ENCODE measurements around the gene KLHL7.

Gene KLHL7

GRCh38 chr7:23098029-23098428, 7.6 kb upstream of the KLHL7 start:
- no peak for TF ChIP-seq GATA3 (IDR thresholded peaks at IDR 0.05; ENCODE audit: low read depth, low read length)

GRCh38 chr7:23098460-23098859, 7.1 kb upstream of the KLHL7 start:
- TF ChIP-seq GATA2 (IDR thresholded peaks at IDR 0.05; ENCODE audit: low read depth, low read length), result no peak
- no peak for TF ChIP-seq GATA3 (IDR thresholded peaks at IDR 0.05; ENCODE audit: low read depth, low read length)

DNA sequence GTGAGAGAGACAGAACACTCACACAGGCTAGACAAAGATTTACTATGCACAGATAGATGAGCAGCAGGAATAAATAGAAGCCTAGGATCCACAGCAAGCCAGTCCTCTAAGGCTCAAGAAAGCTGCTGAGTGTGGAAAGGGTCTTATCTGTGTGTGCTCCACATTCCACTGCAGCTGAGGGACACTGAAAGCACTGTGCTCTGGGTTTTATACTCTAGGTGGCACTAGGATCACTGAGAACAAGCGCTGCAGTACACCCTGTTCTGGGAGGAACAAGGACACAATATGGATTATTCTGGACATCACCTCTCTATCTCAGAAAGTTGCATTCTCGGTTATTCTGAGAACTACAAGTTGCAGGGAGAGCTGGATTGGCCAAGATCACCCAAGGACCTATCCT, 4.9 kb upstream of the KLHL7 start:
- TF ChIP-seq GATA2 (IDR thresholded peaks at IDR 0.05; ENCODE audit: low read depth, low read length) (no peak), GATA3 (IDR thresholded peaks at IDR 0.05; ENCODE audit: low read depth, low read length) (no peak)

GRCh38 chr7:23105086-23105643, 420 bp upstream of the KLHL7 start:
- TF ChIP-seq GATA3 (IDR thresholded peaks at IDR 0.05; ENCODE audit: low read depth, low read length) (no peak), GATA2 (IDR thresholded peaks at IDR 0.05; ENCODE audit: low read depth, low read length) (no peak)

- no peak for TF ChIP-seq GATA3 (IDR thresholded peaks at IDR 0.05; ENCODE audit: low read depth, low read length)
- no peak for TF ChIP-seq GATA2 (IDR thresholded peaks at IDR 0.05; ENCODE audit: low read depth, low read length)
These were observed 655 bp downstream of the KLHL7 start for GRCh38 chr7:23106057-23106822.

GRCh38 chr7:23106823-23107663, 1.5 kb downstream of the KLHL7 start:
- TF ChIP-seq GATA2 (IDR thresholded peaks at IDR 0.05; ENCODE audit: low read depth, low read length) (no peak), GATA3 (IDR thresholded peaks at IDR 0.05; ENCODE audit: low read depth, low read length) (no peak)

DNA sequence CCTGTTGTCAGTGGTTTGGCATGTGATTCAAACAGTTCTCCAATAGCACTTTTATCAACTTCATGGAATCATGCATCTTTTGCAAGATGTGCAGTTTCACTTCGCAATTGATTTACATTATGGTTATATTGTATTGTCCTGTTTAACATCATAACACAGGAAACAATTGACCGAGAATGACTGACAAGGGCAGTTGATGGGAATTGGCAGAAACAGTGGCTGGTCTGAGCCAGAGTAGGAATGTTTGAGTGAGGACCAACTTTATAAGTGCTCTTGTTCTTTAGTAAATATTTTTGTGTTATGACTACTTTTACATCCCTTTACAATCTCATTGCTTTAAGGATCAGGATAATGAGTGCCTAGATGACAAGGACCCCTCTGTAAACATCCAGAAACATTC, 2.2 kb downstream of the KLHL7 start:
- no peak for TF ChIP-seq GATA3 (IDR thresholded peaks at IDR 0.05; ENCODE audit: low read depth, low read length)
- TF ChIP-seq GATA2 (IDR thresholded peaks at IDR 0.05; ENCODE audit: low read depth, low read length), result no peak

DNA sequence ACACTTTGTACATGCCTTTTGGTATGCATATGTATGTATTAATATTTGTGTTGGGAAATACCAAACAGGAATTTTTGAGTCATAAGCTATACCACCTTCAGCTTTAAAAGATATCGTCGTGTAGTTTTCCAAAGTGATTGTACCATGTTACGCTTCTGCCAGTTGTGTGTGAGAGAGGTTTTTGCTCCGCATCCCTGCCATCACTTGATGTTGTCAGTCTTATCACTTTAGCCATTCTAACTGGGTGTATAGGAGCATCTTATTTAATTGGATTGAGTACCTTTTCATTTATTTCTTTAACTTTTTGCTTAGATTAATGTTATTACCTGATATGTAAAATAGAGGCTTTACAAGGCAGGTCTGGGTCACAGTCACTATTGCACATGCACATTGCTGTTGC, 3.4 kb downstream of the KLHL7 start:
- TF ChIP-seq GATA3 (IDR thresholded peaks at IDR 0.05; ENCODE audit: low read depth, low read length) (no peak), GATA2 (IDR thresholded peaks at IDR 0.05; ENCODE audit: low read depth, low read length) (no peak)

- TF ChIP-seq GATA2 (IDR thresholded peaks at IDR 0.05; ENCODE audit: low read depth, low read length), result no peak
- no peak for TF ChIP-seq GATA3 (IDR thresholded peaks at IDR 0.05; ENCODE audit: low read depth, low read length)
These were observed 3.9 kb downstream of the KLHL7 start for GRCh38 chr7:23109470-23109869.

GRCh38 chr7:23114896-23115295, 9.3 kb downstream of the KLHL7 start:
- TF ChIP-seq GATA2 (IDR thresholded peaks at IDR 0.05; ENCODE audit: low read depth, low read length) (no peak), GATA3 (IDR thresholded peaks at IDR 0.05; ENCODE audit: low read depth, low read length) (no peak)

- TF ChIP-seq GATA2 (IDR thresholded peaks at IDR 0.05; ENCODE audit: low read depth, low read length), result no peak
- no peak for TF ChIP-seq GATA3 (IDR thresholded peaks at IDR 0.05; ENCODE audit: low read depth, low read length)
These were observed 10.4 kb downstream of the KLHL7 start for GRCh38 chr7:23115991-23116390.

DNA sequence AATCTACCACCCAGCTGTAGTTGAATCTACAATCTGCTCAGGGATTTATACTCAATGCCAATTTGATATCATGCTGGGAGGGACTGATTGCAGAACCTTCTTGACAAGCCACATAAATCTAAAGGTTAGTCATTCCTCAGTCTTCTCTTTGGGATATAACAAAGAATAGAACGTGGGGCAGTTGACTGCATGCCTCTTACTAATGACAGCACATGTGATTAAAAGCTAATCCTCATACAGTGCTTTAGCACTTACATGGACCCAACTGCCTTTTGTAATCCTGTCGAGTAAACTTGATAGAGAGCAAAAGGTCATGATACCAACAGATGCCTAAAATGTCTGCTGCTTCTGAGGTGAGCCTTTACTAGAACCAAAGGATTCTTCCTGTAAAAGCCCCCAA, 12.3 kb downstream of the KLHL7 start:
- TF ChIP-seq GATA2 (IDR thresholded peaks at IDR 0.05; ENCODE audit: low read depth, low read length) (no peak), GATA3 (IDR thresholded peaks at IDR 0.05; ENCODE audit: low read depth, low read length) (no peak)

- TF ChIP-seq GATA3 (IDR thresholded peaks at IDR 0.05; ENCODE audit: low read depth, low read length) (no peak), GATA2 (IDR thresholded peaks at IDR 0.05; ENCODE audit: low read depth, low read length) (no peak)
These were observed 14.5 kb downstream of the KLHL7 start for GRCh38 chr7:23120106-23120505.

DNA sequence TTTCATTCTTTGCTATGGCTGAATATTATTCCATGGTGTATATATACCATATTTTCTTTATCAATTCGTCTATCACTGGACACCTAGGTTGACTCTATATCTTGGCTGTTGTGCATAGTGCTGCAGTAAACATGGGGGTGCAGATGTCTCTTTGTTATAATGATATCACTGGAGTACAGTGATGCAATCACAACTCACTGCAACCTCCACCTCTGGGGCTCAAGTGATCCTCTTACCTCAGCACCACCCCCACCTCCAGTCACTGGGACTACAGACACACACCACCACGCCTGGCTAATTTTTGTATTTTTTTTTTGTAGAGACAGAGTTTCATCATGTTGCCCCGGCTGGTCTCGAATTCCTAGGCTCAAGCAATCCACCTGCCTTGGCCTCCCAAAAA, 15.6 kb downstream of the KLHL7 start:
- TF ChIP-seq GATA3 (IDR thresholded peaks at IDR 0.05; ENCODE audit: low read depth, low read length) (no peak), GATA2 (IDR thresholded peaks at IDR 0.05; ENCODE audit: low read depth, low read length) (no peak)

GRCh38 chr7:23123007-23123406, 17.4 kb downstream of the KLHL7 start:
- TF ChIP-seq GATA2 (IDR thresholded peaks at IDR 0.05; ENCODE audit: low read depth, low read length) (no peak), GATA3 (IDR thresholded peaks at IDR 0.05; ENCODE audit: low read depth, low read length) (no peak)

All from SH-SY5Y (cell line).